Uterus (tissue), 2 donors: ENCODE results near the gene FOXI1.

Experiments
- CTCF ChIP-seq, 4 experiments: fragments of 200-600 bp in 2 of 4; fragments of 450-650 bp in 2 of 4; sonication (generic) in 2 of 4; IDR thresholded peaks; one replicate each; pipeline ENCODE4 v1.5.1; 2016 to 2019; ENCODE audit warnings: antibody characterized with exemption in 4 of 4, mild to moderate bottlenecking in 2 of 4, moderate library complexity in 1 of 4
- POLR2A ChIP-seq, 2 donors: fragments of 450-650 bp; IDR thresholded peaks; one replicate each; pipeline ENCODE4 v1.6.1; 2016; ENCODE audit warnings: antibody characterized with exemption in 2 of 2, mild to moderate bottlenecking in 1 of 2, moderate library complexity in 1 of 2

- TF ChIP-seq CTCF (IDR thresholded peaks at IDR 0.05) (no peak), POLR2A (IDR thresholded peaks at IDR 0.05) (no peak)
These were observed 42.1 kb downstream of the FOXI1 start for GRCh38 chr5:170147753-170148264.
